HG02840 (cell line): ENCODE data around the gene KRI1.

Source experiments
- ATAC-seq: cut with Tn5 transposase; IDR thresholded peaks from one replicate; pipeline ENCODE4 v1.9.1; 2021; ENCODE audit warnings: mild to moderate bottlenecking, moderate library complexity, moderate number of reproducible peaks; ENCODE audit not compliant: unreplicated experiment, low FRiP score

The KRI1 gene

GRCh38 chr19:10521461-10522171 lies 44.2 kb downstream of the KRI1 start:
- ATAC-seq: no peak

GRCh38 chr19:10520652-10521318 lies 45.0 kb downstream of the KRI1 start:
- no peak for ATAC-seq

GRCh38 chr19:10519421-10519820 lies 46.4 kb downstream of the KRI1 start:
- no peak for ATAC-seq

- no peak for ATAC-seq
Measured at GRCh38 chr19:10518444-10519361, 47.1 kb downstream of the KRI1 start.

- ATAC-seq: no peak
Measured at GRCh38 chr19:10517760-10518443, 47.9 kb downstream of the KRI1 start.

DNA sequence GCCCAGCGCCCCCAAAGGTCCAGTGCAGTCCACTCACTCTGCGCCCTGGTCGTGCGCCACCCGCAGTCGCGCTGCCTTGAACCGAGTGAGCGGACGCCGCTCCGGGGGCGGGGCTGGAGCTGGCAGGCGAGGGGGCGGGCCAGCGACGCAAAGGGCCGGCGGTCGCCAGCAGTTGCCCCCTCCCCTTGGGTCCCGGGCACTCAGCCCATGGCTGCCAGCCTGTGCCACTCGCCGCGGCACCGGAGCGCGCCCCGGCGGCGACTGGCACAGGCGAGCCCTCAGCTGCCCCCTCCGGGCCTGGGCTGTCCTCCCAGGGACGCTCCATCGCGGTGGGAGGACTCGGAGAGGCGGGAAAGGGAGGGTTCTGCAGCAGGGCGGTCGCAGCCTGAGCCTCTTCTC lies 48.5 kb downstream of the KRI1 start, which contains the start of gene S1PR5:
Gene S1PR5 (minus strand): TSS at position 87 of the 399 bp plus-strand sequence. CDS start 2,436 bp downstream, outside the sequence.
- ATAC-seq: no peak

- no peak for ATAC-seq
Measured at GRCh38 chr19:10516671-10517286, 49.0 kb downstream of the KRI1 start.

DNA sequence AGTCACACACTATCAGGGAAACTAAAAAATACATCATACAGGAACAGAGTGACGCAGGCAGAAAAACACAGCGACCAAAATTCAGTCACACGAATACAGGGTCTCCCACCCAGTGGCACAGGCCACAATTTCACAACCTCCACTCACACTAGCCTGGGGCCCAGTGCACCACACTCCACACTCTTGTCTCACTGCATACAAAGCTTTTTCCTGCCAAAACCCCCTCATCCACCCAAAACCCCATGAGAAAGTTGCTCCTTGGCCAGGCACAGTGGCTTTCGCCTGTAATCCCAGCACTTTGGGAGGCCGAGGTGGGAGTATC lies 49.8 kb downstream of the KRI1 start:
- ATAC-seq: no peak

GRCh38 chr19:10514211-10515145 lies 51.3 kb downstream of the KRI1 start:
- no peak for ATAC-seq

DNA sequence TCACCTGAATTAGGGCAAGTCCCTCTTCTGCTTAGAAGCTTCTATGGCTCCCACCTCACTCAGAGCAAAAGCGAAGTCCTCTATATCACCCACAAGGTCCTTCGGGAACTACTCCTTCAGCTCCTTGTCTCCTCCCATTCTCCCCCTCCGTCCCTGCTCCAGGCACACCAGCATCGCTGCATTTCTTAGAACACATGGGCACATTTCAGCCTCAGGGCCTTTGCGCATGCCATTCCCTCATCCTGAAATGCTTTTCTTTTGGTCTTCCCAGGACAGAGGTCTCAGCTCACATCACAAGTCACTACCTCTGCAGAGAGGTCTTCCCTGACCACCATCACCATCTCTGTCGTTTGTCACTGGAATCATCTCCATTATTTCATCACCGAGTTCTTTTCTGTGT lies 52.6 kb downstream of the KRI1 start:
- no peak for ATAC-seq

DNA sequence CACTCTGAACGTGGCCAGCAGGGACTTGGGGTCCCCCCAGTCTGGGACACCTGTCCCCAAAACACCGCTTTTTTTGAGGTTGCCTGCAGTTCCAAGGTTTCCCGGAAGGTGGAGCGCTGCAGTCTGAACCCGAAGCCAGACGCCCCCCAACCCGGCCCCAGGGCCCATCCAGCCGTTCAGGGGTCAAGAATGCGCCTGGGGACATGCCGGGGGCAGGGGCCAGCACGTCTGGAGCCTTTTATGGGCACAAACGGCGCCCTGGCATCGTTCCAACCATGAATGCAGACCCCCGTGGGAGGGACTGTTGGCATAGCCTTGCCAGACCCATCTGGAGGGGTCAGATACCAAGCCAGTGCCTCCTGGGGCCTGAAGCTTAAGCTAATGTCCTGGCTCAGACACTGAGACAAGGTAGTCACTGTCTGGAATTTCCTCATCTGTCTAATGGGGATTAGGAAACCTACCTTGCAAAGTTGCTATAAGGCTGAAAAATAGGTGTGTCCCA lies 55.5 kb downstream of the KRI1 start:
- ATAC-seq: no peak

DNA sequence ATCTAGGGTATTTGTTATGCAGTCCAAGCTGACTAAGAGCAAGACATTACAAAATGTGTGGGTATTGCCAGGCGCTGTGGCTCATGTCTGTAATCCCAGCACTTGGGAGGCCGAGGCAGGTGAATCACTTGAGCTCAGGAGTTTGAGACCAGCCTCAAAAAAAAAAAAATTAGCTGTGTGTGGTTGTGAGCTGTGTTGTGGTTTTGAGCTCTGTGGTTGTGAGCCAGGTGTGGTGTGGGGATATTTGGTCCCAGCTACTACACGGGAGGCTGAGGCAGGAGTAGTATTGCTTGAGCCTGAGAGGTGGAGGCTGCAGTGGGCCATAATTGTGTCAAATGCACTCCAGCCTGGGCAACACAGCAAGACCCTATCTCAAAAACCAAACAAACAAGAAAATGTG lies 57.1 kb downstream of the KRI1 start:
- ATAC-seq: no peak

DNA sequence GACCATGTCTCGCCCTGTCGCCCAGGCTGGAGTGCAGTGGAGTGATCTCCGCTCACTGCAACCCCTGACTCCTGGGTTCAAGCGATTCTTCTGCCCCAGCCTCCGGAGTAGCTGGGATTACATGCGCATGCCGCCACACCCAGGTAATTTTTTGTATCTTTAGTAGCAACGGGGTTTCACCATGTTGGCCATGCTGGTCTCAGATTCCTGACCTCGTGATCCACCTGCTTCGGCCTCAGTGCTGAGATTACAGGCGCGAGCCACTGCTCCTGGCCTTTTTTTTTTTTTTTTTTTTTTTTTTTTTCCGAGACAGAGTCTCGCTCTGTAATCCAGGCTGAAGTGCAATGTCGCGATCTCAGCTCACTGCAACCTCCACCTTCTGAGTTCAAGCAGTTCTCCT lies 57.8 kb downstream of the KRI1 start:
- no peak for ATAC-seq

DNA sequence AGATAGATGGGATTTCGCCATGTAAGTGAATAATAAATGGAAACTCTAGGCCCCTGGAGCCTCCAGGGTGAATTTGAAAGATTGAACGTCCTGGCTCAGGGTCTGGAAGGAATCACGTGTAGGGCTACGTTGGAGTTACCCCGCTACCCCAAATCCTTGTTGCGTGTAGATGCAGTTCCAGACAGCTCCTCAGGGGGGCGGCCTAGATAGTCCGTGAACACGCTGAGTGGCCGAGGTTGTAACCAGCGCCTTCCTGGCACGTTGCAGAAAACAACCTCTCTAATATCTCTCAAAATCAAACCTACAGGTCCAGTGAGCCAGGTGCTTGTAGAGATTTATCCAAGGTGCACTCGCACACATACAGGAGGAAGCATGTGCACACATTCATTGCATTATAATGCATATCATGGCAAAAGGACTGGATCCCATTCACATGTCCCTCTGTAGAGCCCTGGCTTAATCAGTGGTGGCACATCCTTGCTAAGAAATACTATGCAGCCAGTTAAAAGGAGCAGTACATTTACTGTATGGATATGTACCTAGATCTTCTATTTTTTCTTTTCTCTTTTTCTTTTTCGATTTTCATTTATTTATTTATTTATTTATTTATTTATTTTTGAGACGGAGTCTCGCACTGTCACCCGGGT lies 60.1 kb downstream of the KRI1 start:
- ATAC-seq: no peak
